ENCODE measurements around the gene CYTH3. TPM values are rescaled to one million over a fixed set of nuclear protein-coding genes. Genes with fewer than 3 reads are reported as not detected.

The CYTH3 gene
- total RNA-seq, 1 experiment from 2014 or later: 29.1 TPM

- ChIA-PET CTCF (interaction anchor here (0.7 kb wide), 1 partner anchor 11 kb away, joined by 9 read pairs; no protein-coding TSS in a partner anchor), POLR2A (no interaction called here)
- no peaks in the 10 kb centered on the region for H3K36me3 Mint-ChIP-seq (ENCODE audit: insufficient read depth, unreplicated experiment)
- intact Hi-C loops (cut with micrococcal nuclease; ENCODE audit: unreplicated experiment): no loop called here
- Histone ChIP-seq H3K36me3 (ENCODE audit: control insufficient read depth, insufficient read depth, low read length) (no peaks in the 10 kb centered on the region), H3K4me1 (peaks cover 28% of the 10 kb centered on the region; the same call in 1 of the 2 replicates), H3K4me3 (ENCODE audit: low read depth, low read length) (no peak overlapping the region), H3K9me3 (no peaks in the 10 kb centered on the region), H3K27me3 (replicated peaks; ENCODE audit: control insufficient read depth, insufficient read depth, low read length) (no peaks in the 10 kb centered on the region)
- H3K27ac Mint-ChIP-seq (ENCODE audit: unreplicated experiment): no peak overlapping the region
- H3K4me3 Mint-ChIP-seq (ENCODE audit: unreplicated experiment): no peak overlapping the region
- TF ChIP-seq CTCF (IDR thresholded peaks at IDR 0.05; ENCODE audit: insufficient read depth in 1 of 2, low read depth in 1 of 2, low read length in 1 of 2, severe bottlenecking in 1 of 2, unreplicated experiment in 1 of 2): peak in 1 of 2 experiments; percentile 10
- no peaks in the 10 kb centered on the region for H3K27me3 Mint-ChIP-seq (ENCODE audit: insufficient read depth, unreplicated experiment)
- BruUV-seq (replicated peaks): no TSS peak
- H3K9me3 Mint-ChIP-seq (ENCODE audit: unreplicated experiment): no peaks in the 10 kb centered on the region
- H3K4me1 Mint-ChIP-seq (ENCODE audit: low read depth, unreplicated experiment): peaks cover 16% of the 10 kb centered on the region
- peak in 1 of 2 experiments; percentile 36 for DNase-seq
These were observed 16.3 kb downstream of the CYTH3 start for GRCh38 chr7:6256109-6256483.

- Histone ChIP-seq H3K4me3 (ENCODE audit: low read depth, low read length) (no peak overlapping the region), H3K36me3 (ENCODE audit: control insufficient read depth, insufficient read depth, low read length) (no peaks in the 10 kb centered on the region), H3K27me3 (replicated peaks; ENCODE audit: control insufficient read depth, insufficient read depth, low read length) (no peaks in the 10 kb centered on the region), H3K9me3 (no peaks in the 10 kb centered on the region), H3K4me1 (peaks cover 28% of the 10 kb centered on the region; the same call in 1 of the 2 replicates)
- Mint-ChIP-seq H3K4me1 (ENCODE audit: low read depth, unreplicated experiment) (peaks cover 16% of the 10 kb centered on the region), H3K9me3 (ENCODE audit: unreplicated experiment) (no peaks in the 10 kb centered on the region), H3K27me3 (ENCODE audit: insufficient read depth, unreplicated experiment) (no peaks in the 10 kb centered on the region), H3K4me3 (ENCODE audit: unreplicated experiment) (no peak overlapping the region), H3K27ac (ENCODE audit: unreplicated experiment) (no peak overlapping the region), H3K36me3 (ENCODE audit: insufficient read depth, unreplicated experiment) (no peaks in the 10 kb centered on the region)
- no peak for TF ChIP-seq CTCF (IDR thresholded peaks at IDR 0.05; ENCODE audit: insufficient read depth in 1 of 2, low read depth in 1 of 2, low read length in 1 of 2, severe bottlenecking in 1 of 2, unreplicated experiment in 1 of 2)
- no peak for DNase-seq
- intact Hi-C loops (cut with micrococcal nuclease; ENCODE audit: unreplicated experiment): no loop called here
- BruUV-seq (replicated peaks): no TSS peak
- POLR2A ChIA-PET: no interaction called here
- CTCF ChIA-PET: interaction anchor here (0.5 to 1.0 kb wide), 2 partner anchors 14 to 813 kb away, joined by 3 read pairs; no protein-coding TSS in a partner anchor
These were observed 17.6 kb downstream of the CYTH3 start for GRCh38 chr7:6254866-6255265.

- H3K36me3 Mint-ChIP-seq (ENCODE audit: insufficient read depth, unreplicated experiment): no peaks in the 10 kb centered on the region
- no peak overlapping the region for H3K4me3 Mint-ChIP-seq (ENCODE audit: unreplicated experiment)
- no peak overlapping the region for H3K27ac Mint-ChIP-seq (ENCODE audit: unreplicated experiment)
- H3K4me3 ChIP-seq (ENCODE audit: low read depth, low read length): no peak overlapping the region
- ChIA-PET POLR2A (interaction anchor here (0.7 kb wide), 1 partner anchor 10 kb away, joined by 3 read pairs; no protein-coding TSS in a partner anchor), CTCF (interaction anchor here (0.6 kb wide), 1 partner anchor 51 kb away, joined by 4 read pairs; no protein-coding TSS in a partner anchor)
- no peaks in the 10 kb centered on the region for H3K27me3 Mint-ChIP-seq (ENCODE audit: insufficient read depth, unreplicated experiment)
- H3K9me3 ChIP-seq: no peaks in the 10 kb centered on the region
- no peak for DNase-seq
- intact Hi-C loops (cut with micrococcal nuclease; ENCODE audit: unreplicated experiment): no loop called here
- TF ChIP-seq CTCF (IDR thresholded peaks at IDR 0.05; ENCODE audit: insufficient read depth in 1 of 2, low read depth in 1 of 2, low read length in 1 of 2, severe bottlenecking in 1 of 2, unreplicated experiment in 1 of 2): no peak
- H3K4me1 Mint-ChIP-seq (ENCODE audit: low read depth, unreplicated experiment): peaks cover 16% of the 10 kb centered on the region
- peaks cover 21% of the 10 kb centered on the region; the same call in 1 of the 2 replicates for H3K4me1 ChIP-seq
- no peaks in the 10 kb centered on the region for H3K27me3 ChIP-seq (replicated peaks; ENCODE audit: control insufficient read depth, insufficient read depth, low read length)
- H3K36me3 ChIP-seq (ENCODE audit: control insufficient read depth, insufficient read depth, low read length): no peaks in the 10 kb centered on the region
- H3K9me3 Mint-ChIP-seq (ENCODE audit: unreplicated experiment): no peaks in the 10 kb centered on the region
- no TSS peak for BruUV-seq (replicated peaks)
These were observed 19.7 kb downstream of the CYTH3 start for GRCh38 chr7:6252748-6253147.
